K562 (cell line): ENCODE results near the gene GNG3. TPM values are rescaled to one million over a fixed set of nuclear protein-coding genes. Genes with fewer than 3 reads are reported as not detected.

Experiments
- ATAC-seq: fragments of 200-7000 bp; cut with Tn5 transposase; 3 replicates; pipeline ENCODE4 v1.9.1; 2020; ENCODE audit warnings: moderate library complexity
- BruUV-seq: library from RNA; stranded (reverse); fragments of 400-500 nt; replicated peaks from 2 replicates; lab custom pipeline; 2021; lab: Mats Ljungman, UMichigan
- CTCF ChIA-PET: fragments of 300-600 bp; formaldehyde crosslinking; extraction: SDS; loops from one replicate; lab custom pipeline; 2021; ENCODE audit warnings: low intra/inter-chr PET ratio; lab: Yijun Ruan, JAX
- POLR2A ChIA-PET: fragments of 300-600, 350-650 bp; sonication (Branson Sonifier 250); formaldehyde crosslinking; extraction: SDS; loops from one replicate; lab custom pipeline; 2021; ENCODE audit warnings: antibody characterized with exemption, inconsistent platforms; lab: Yijun Ruan, JAX
- DNase-seq, 4 experiments: peaks; one replicate each; pipeline versions ENCODE4 v3.0.0 to v3.0.0-alpha.2; 2011 to 2018; ENCODE audit warnings: low spot score in 3 of 4, mixed read lengths in 3 of 4; ENCODE audit errors: extremely low read depth in 1 of 4
- FAIRE-seq: peaks from 2 replicates; lab custom pipeline; 2011; peaks lifted over from hg19 to GRCh38; lab: Jason Lieb, UNC
- H2AFZ ChIP-seq: 2 replicates; pipeline ENCODE4 v1.6.0; 2011; ENCODE audit warnings: low read depth, low read length, control low read depth, inconsistent platforms
- H3K27ac ChIP-seq: fragments of 200-600 bp; 3 replicates; pipeline ENCODE4 v1.8.0; 2011; ENCODE audit warnings: low read depth, mild to moderate bottlenecking, control low read depth, inconsistent platforms, low read length, moderate library complexity, mixed read lengths; ENCODE audit errors: extremely low read depth
- H3K27me3 ChIP-seq, 2 experiments: fragments of 300-600 bp in 1 of 2; 2 replicates in 1 of 2; 3 replicates in 1 of 2; pipeline versions ENCODE4 v1.6.0 to v1.8.0; 2011; ENCODE audit warnings: inconsistent platforms in 2 of 2, low read length in 2 of 2, mild to moderate bottlenecking in 1 of 2, mixed read lengths in 1 of 2, moderate library complexity in 1 of 2; ENCODE audit not compliant: control insufficient read depth in 2 of 2, insufficient read depth in 2 of 2
- H3K36me3 ChIP-seq: fragments of 300-600 bp; 3 replicates; pipeline ENCODE4 v1.8.0; 2011; ENCODE audit warnings: mild to moderate bottlenecking, low read length, inconsistent platforms; ENCODE audit not compliant: control insufficient read depth, insufficient read depth
- H3K4me1 ChIP-seq, 2 experiments: fragments of 200-600 bp in 1 of 2; replicated peaks in 1 of 2; 2 replicates in 1 of 2; 3 replicates in 1 of 2; pipeline versions ENCODE4 v1.5.1 to v1.8.0; 2011; ENCODE audit warnings: inconsistent platforms in 2 of 2, low read length in 2 of 2, mild to moderate bottlenecking in 1 of 2, mixed read lengths in 1 of 2, moderate library complexity in 1 of 2; ENCODE audit not compliant: control insufficient read depth in 2 of 2, insufficient read depth in 2 of 2
- H3K4me2 ChIP-seq: 2 replicates; pipeline ENCODE4 v1.6.1; 2011; ENCODE audit warnings: low read length, control low read depth, inconsistent platforms, mixed read lengths; ENCODE audit not compliant: insufficient read depth
- H3K4me3 ChIP-seq: fragments of 200-600 bp; sonication (generic), shearing (Covaris generic); 2 replicates; pipeline ENCODE4 v1.5.1; 2016; ENCODE audit warnings: control low read depth, inconsistent platforms
- H3K79me2 ChIP-seq: fragments of 200-600 bp; 3 replicates; pipeline ENCODE4 v1.8.0; 2011; ENCODE audit warnings: low read length, inconsistent platforms; ENCODE audit not compliant: control insufficient read depth, insufficient read depth
- H3K9ac ChIP-seq, 2 experiments: 2 replicates each; pipeline versions ENCODE4 v1.6.0 to v1.6.1; 2011; ENCODE audit warnings: low read depth in 2 of 2, low read length in 2 of 2, control low read depth in 1 of 2, inconsistent platforms in 1 of 2, mild to moderate bottlenecking in 1 of 2, mixed read lengths in 1 of 2; ENCODE audit not compliant: insufficient read depth in 1 of 2
- H3K9me1 ChIP-seq: one replicate; pipeline ENCODE4 v1.6.0; 2011; ENCODE audit warnings: inconsistent platforms, mild to moderate bottlenecking, low read length, moderate library complexity; ENCODE audit not compliant: control insufficient read depth, insufficient read depth
- H3K9me3 ChIP-seq: replicated peaks from 2 replicates; pipeline ENCODE4 v1.5.1; 2011; ENCODE audit warnings: low read depth, low read length, inconsistent platforms; ENCODE audit not compliant: control insufficient read depth, insufficient read depth
- H4K20me1 ChIP-seq: replicated peaks from 2 replicates; pipeline ENCODE4 v1.6.1; 2011; ENCODE audit warnings: low read length, inconsistent platforms, mixed read lengths; ENCODE audit not compliant: control insufficient read depth, insufficient read depth
- CBX1 ChIP-seq: sonication (generic); IDR thresholded peaks from 2 replicates; pipeline ENCODE4 v1.6.1; 2016; ENCODE audit warnings: antibody characterized with exemption, low read depth, mild to moderate bottlenecking
- DACH1 ChIP-seq: fragments of 450-650 bp; IDR thresholded peaks from 2 replicates; pipeline ENCODE4 v1.6.1; 2018; ENCODE audit not compliant: partially characterized antibody
- NFRKB ChIP-seq: fragments of 450-650 bp; IDR thresholded peaks from 2 replicates; pipeline ENCODE4 v1.6.1; 2016; ENCODE audit warnings: low read depth
- NFXL1 ChIP-seq: fragments of 450-650 bp; formaldehyde crosslinking; IDR thresholded peaks from 2 replicates; pipeline ENCODE4 v1.4.0; 2021; ENCODE audit warnings: mild to moderate bottlenecking
- NKRF ChIP-seq: fragments of 450-650 bp; IDR thresholded peaks from 2 replicates; pipeline ENCODE4 v1.6.1; 2016; ENCODE audit warnings: borderline replicate concordance
- NR2C2 ChIP-seq, 2 experiments: fragments of 200-800 bp in 1 of 2; sonication (Bioruptor generic) in 1 of 2; sonication (generic) in 1 of 2; formaldehyde crosslinking in 1 of 2; IDR thresholded peaks; 2 replicates each; pipeline versions ENCODE4 v1.6.1 to v1.8.0; 2016 to 2022; ENCODE audit warnings: mild to moderate bottlenecking in 1 of 2, missing compliant biosample characterization in 1 of 2, missing genetic modification characterization in 1 of 2, missing genetic modification reagents in 1 of 2
- PTTG1 ChIP-seq: fragments of 450-650 bp; IDR thresholded peaks from 2 replicates; pipeline ENCODE4 v1.6.1; 2016; ENCODE audit warnings: low read depth, mild to moderate bottlenecking, missing genetic modification characterization, missing compliant biosample characterization
- RFX1 ChIP-seq: fragments of 450-650 bp; IDR thresholded peaks from 2 replicates; pipeline ENCODE4 v1.6.1; 2016; ENCODE audit warnings: mild to moderate bottlenecking, moderate library complexity
- SP1 ChIP-seq: sonication (generic); formaldehyde crosslinking; IDR thresholded peaks from 2 replicates; pipeline ENCODE4 v1.8.1; 2022; ENCODE audit warnings: mild to moderate bottlenecking, missing genetic modification reagents
- TBP ChIP-seq: optimal IDR thresholded peaks from 2 replicates; pipeline ENCODE3; 2011; ENCODE audit warnings: low read depth, low read length, improper control_type of control experiment
- ZBTB11 ChIP-seq, 3 experiments: fragments of 200-800 bp in 1 of 3; fragments of 250-450 bp in 1 of 3; fragments of 450-650 bp in 1 of 3; sonication (Bioruptor Pico) in 1 of 3; sonication (Bioruptor generic) in 1 of 3; formaldehyde crosslinking in 1 of 3; IDR thresholded peaks; 2 replicates each; pipeline versions ENCODE4 v1.6.1 to v1.8.0; 2016 to 2022; ENCODE audit warnings: mild to moderate bottlenecking in 2 of 3, missing genetic modification characterization in 2 of 3, missing compliant biosample characterization in 1 of 3, moderate library complexity in 1 of 3
- WGBS: fragments of 100-300 bp; shearing (Covaris generic); methylation state at CpG from one replicate; pipeline ENCODE4 v1.1.6; 2016; ENCODE audit warnings: low coverage, mixed read lengths; ENCODE audit not compliant: insufficient coverage; ENCODE audit errors: missing lambda C conversion rate; 5-methylcytosine and 5-hydroxymethylcytosine counted together
- in situ Hi-C: fragments of 300-500 bp; cut with MboI; formaldehyde crosslinking; loops from 4 replicates; pipeline ENCODE4 v1.15.0; 2018; ENCODE audit warnings: inconsistent platforms, mixed read lengths
- intact Hi-C: fragments of 100-400 bp; cut with micrococcal nuclease; formaldehyde crosslinking; loops from 2 replicates; pipeline ENCODE4 v1.14.2; 2022
- polyA plus RNA-seq, 8 experiments: library from polyadenylated mRNA; depleted of rRNA in 4 of 8; stranded (reverse) in 5 of 8; unstranded in 3 of 8; fragments of >200 nt; fragmentation: Nextera tagmentation in 2 of 8; fragmentation: Illumina TruSeq in 1 of 8; extraction: Ambion mirVana in 2 of 8; extraction: Trizol in 1 of 8; gene quantifications; 2 replicates each; pipeline versions ENCODE4 v1.2.1 to v1.2.3, GENCODE V29; 2011 to 2014; ENCODE audit warnings: inconsistent platforms in 1 of 8, missing spikeins in 1 of 8
- total RNA-seq, 7 experiments: library from RNA; depleted of rRNA in 6 of 7; stranded (reverse); fragments of >200 nt in 6 of 7; fragmentation: Illumina TruSeq in 2 of 7; extraction: Trizol in 2 of 7; gene quantifications; 2 replicates each; pipeline versions ENCODE4 v1.2.1 to v1.2.3, GENCODE V29; 2011 to 2021; ENCODE audit warnings: low replicate concordance in 1 of 7

The GNG3 gene
- total and polyA plus RNA-seq, 9 of the 15 experiments (the other 6 are each of a cell fraction or from before 2014, with no cell fraction given), result 0.07 TPM; not detected in 8

GRCh38 chr11:62705413-62705812, 2.1 kb upstream of the GNG3 start (continued):
- TF ChIP-seq PTTG1, result no peak

- 3% methylated on average over 61 of the region's 73 CpGs for WGBS
- in situ Hi-C loops, result no loop called here
- peaks cover 3% of the 10 kb centered on the region; the same call in 1 of the 2 replicates for H4K20me1 ChIP-seq
- intact Hi-C loops, result loop anchor here (2.0 to 5.0 kb wide), 2 partner anchors 21 to 309 kb away; partner anchors contain the start of gene HNRNPUL2
- peaks cover 14% of the 10 kb centered on the region for H3K79me2 ChIP-seq
- no peaks in the 10 kb centered on the region for H3K9me3 ChIP-seq
- CTCF ChIA-PET, result no interaction called here
- peaks cover 29 to 42% of the 10 kb centered on the region in 2 experiments for H3K4me1 ChIP-seq
- peak; percentile 77 for FAIRE-seq
- H3K36me3 ChIP-seq, result peaks cover 63% of the 10 kb centered on the region
- ATAC-seq, result peak; percentile 95
- H3K27ac ChIP-seq, result peak overlapping the region; percentile 82
- H3K9me1 ChIP-seq, result peaks cover 2% of the 10 kb centered on the region
- peak; percentile 93 to 97 (median 96) for DNase-seq
- H3K9ac ChIP-seq, result peak overlapping the region; percentile 76 to 93
- POLR2A ChIA-PET, result interaction anchor here (0.6 to 4.1 kb wide), 23 partner anchors 10 to 341 kb away, joined by 3 to 31 read pairs (median 4); partner anchors contain the start of genes C11orf98, CSKMT, GANAB and HNRNPUL2
- H2AFZ ChIP-seq, result peak overlapping the region; percentile 87
- H3K4me2 ChIP-seq, result peak overlapping the region; percentile 97
- H3K4me3 ChIP-seq, result peak overlapping the region; percentile 72
- BruUV-seq, result TSS peak; percentile 45
- H3K27me3 ChIP-seq, result no peaks in the 10 kb centered on the region
- no peak for TF ChIP-seq CBX1
- peak; percentile 57 for TF ChIP-seq DACH1
- TF ChIP-seq NFXL1 (CRISPR knock-in tag), result no peak
- TF ChIP-seq SP1 (CRISPR knock-in tag), result peak; percentile 87
- peak; percentile 85 for TF ChIP-seq TBP
- no peak for TF ChIP-seq NFRKB
- TF ChIP-seq NKRF, result peak; percentile 85
- TF ChIP-seq ZBTB11 (CRISPR knock-in tag; IDR thresholded peaks at IDR 0.05), result peak in 1 of 3 experiments; percentile 82; a peak in 2 of 6 replicates
- TF ChIP-seq NR2C2 (CRISPR knock-in tag; IDR thresholded peaks at IDR 0.05), result 0 out of 2 replicates have a peak, but pooled peaks have one; percentile 23
- no peak for TF ChIP-seq NR2C2 (tag; IDR thresholded peaks at IDR 0.05)
- TF ChIP-seq RFX1, result peak; percentile 95
Observed at GRCh38 chr11:62705880-62706849, 1.3 kb upstream of the GNG3 start.
